Middle frontal gyrus (tissue), 1 donor: Measurements from ENCODE around the gene C16orf96.
A peak's percentile ranks its signal among the peaks of the same experiment; 100 is the strongest.
"Not testable (repeated sequence)": the region's sequence is repeated elsewhere in the genome, so short reads cannot be mapped to it uniquely, and the experiment has no call there.

ENCODE experiments used
- DNase-seq: peaks from one replicate; pipeline ENCODE4 v3.0.0-alpha.2; 2015; ENCODE audit warnings: low spot score; ENCODE audit errors: extremely low spot score

C16orf96 gene

DNA sequence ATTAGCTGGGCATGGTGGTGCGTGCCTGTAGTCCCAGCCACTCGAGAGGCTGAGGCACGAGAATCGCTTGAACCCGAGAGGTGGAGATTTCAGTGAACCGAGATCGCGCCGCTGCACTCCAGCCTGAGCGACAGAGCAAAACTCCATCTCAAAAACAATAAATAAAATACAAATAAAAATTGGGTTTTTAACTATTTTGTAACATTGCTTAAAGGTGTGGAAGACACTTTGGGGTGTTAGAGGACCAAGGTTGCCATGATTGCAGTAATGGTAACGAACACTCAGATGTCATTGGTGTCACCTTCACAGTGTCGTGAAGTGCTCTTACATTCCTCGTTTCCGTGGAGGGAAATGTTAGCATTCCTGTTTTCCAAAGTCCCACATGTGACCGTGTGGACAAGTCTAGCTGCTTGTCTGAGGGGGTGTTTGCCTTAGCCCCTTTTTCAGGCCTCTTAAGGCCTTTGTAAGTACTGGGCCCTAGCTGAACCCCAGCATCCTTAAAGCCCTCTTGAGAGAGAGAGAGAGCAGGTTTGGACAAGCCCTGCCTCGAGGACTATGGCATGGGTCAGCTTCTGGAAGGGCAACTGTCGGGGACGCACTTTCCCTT is 8.6 kb downstream of the C16orf96 start:
- DNase-seq = no peak

DNA sequence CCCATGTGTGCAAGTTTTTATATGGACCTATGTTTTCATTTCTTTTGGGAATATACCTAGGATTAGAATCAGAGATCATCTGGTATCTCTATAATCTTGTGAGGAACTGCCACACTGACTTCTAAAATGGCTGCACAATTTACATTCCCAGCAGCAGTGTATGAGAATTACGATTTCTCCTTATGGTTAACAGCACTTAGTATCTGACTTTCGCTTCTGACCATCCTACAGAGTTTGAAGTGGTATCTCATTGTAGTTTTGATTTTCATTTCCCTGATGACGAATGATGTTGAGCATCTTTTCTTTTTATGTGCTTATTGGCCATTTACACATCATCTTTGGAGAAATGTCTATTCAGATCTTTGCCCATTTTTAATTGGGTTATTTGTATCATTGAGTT is 10.0 kb downstream of the C16orf96 start:
- DNase-seq = no peak

DNA sequence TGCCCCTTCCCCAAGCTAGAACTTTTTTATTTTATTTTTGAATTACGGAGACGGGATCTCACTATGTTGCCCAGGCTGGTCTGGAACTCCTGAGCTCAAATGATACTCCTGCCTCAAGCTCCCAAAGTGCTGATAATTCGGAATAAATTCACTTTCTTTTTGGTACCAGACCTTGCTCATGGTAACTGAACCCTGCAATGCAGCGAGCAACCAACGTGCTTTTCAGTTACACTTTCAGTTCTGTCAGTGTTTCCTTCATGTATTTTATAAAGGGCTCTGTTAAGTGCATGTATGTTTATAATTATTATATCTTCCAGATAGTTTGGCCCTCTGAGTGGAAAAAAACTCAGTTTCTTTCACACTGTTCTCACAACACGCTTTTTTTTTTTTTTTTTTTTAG is 13.9 kb downstream of the C16orf96 start:
- DNase-seq = no peak

DNA sequence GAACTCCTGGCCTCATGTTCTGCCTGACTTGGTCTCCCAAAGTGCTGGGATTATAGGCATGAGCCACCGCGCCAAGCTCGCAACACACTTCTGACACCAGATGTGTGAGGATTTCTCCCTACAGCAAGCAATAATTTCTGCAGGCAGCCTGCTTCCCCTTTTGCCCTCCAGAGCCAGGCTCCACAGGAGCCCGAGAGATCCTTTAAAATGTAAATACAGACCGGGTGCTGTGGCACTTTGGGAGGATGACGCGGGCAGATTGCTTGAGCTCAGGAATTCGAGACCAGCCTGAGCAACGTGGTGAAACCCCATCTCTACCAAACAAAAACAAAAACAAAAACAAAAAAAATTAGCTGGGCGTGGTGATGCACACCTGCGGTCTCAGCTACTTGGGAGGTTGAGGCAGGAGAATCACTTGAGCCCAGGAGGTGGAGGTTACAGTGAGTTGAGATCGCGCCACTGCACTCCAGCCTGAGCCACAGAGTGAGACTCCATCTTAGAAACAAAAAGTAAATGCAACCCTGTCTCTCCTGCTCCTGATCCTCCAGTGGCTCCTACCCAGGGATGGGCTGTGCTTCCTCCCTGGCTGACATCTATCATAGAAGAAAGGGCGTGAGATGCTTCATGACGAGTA is 14.7 kb downstream of the C16orf96 start:
- no peak for DNase-seq

DNA sequence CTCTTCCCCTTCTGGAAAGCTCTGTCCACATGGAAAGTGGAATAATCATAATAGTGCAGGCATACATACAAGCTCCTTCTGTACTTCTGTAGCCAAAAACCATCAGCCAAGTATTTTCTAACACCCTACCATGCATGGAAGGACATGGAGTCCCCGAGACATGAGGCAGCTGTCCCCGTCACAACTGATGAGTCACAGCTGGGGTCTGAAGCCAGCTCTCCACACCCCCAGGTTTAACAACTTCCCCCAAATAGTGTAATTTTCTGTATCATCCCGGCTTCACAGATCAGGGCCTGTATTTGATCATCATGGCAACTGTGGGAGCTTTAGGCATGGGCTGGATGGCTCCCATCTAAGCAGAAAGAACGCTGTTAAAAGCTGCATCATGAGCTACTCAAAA is 16.6 kb downstream of the C16orf96 start:
- DNase-seq = peak; percentile 26

DNA sequence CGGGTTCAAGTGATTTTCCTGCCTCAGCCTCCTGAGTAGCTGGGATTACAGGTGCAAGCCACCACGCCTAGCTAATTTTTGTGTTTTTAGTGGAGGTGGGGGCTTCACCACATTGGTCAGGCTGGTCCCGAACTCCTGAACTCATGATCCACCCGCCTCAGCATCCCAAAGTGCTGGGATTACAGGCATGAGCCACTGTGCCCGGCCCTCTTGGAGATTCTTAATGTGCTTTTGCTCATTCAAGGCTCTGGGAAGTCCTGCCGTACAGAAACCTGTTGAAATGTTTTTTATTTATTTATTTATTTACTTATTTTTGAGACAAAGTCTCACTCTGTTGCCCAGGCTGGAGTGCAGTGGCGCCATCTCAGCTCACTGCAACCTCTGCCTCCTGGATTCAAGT is 17.8 kb downstream of the C16orf96 start:
- not testable (repeated sequence) for DNase-seq

DNA sequence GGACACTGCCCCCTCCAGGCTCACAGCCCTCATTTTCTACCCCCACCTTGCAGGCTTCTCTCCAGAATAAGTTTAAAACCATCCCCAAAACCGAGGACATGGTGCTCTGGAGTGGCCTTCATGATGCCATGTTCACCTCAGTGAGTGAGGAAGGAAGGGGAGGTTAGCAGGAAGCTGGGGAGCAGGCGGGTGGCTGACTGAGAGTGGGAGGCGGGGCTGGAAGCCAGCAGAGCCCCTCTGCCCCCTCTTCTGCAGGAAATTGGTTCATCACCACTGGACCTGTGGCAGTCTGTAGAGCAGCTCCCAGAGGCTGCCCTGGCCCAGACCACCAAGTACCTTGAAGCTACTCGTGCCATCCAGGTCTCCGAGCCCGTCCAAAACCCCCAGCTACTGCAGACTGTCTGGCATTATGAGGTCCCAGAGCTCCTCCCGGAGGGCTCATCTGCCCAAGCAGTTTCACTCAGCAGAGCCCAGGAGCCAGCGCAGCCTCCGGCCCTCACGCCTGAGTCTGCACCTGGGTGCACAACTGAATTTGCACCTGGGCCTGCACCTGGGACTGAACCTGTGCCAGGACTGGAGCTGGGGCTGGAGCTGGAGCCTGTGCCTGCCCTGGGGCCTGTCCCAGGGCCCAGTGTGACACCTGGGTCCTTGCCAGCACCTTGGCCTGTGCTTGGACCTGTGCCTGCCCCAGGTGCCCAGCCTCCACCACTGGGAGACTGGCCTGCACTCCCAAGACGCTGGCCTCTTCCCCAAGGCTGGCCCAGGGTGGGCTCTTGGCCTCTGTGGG is 19.0 kb downstream of the C16orf96 start:
- no peak for DNase-seq

DNA sequence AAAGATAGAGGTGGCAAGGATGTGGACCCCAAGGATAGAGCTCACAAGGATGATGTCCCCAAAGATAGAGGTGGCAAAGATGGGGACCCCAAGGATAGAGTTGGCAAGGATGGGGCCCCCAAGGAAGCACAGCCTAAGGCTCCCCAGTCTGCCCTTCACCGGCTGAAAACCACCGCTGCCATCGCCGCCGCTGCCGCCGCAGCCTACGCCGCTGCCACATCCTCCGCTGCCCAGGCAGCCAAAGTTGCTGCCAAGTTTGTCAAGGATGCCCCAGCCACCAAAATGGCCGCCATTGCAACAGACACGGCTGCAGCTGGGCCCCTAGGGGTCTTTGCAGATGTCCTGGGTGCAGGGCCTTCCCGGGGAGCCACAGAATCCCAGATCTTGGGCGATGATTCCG is 19.9 kb downstream of the C16orf96 start:
- no peak for DNase-seq

DNA sequence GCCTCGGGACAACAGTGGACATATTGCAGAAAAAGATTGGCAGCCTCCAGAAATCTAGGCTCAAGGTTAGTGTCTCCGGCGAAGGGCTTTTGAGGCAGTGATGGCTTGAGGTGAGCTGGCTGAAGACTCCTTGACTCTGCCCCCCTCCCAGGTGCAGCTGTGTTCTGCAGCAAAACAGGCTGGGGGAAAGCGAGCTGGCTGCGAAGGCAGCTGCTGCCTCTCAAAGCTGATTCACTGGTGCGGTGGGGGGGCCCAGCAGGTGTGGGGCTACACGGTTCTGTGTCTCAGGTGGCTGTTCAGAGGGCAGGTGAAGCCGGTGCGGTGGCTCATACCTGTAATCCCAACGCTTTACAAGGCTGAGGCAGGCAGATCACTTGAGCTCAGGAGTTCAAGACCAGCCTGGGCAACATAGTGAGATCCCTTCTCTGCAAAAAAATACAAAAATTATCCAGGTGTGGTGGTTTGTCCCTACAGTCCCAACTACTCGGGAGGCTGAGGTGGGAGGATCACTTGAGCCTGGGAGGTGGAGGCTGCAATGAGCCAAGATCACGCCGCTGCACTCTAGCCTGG is 22.9 kb downstream of the C16orf96 start:
- DNase-seq = no peak

DNA sequence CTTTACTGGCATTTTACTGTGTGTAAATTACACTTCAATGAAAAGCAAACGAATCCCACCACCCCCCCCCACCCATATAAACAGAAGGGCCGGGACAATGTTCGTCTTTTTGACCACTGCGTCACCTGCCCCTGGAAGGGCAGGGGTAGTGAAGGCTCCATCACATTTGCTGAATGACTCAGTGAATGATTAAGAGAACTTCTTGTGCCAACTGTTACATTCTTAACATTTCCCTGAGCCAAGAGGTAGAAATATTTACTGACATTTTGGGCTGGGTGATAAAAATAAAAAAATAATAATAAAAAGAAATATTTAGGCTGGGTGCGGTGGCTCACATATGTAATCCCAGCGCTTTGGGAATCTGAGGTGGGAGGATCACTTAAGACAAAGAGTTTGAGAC is 24.1 kb downstream of the C16orf96 start:
- DNase-seq = no peak

DNA sequence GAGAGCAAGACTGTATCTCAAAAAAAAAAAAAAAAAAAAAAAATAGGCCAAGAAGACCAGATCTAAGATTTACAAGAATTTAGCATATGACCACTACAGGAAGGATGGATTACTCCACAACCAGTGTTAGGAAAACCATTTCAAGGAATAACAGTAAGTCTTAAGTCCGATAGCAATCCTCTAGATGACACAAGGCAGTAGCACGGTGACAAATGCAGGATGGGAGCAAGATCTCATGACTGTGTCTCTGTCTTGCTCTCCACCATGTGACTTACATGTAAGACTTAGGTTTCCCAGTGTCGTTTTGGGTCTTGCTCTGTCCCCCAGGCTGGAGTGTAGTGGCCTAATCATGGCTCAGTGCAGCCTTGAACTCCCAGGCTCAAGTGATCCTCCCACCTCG is 27.8 kb downstream of the C16orf96 start:
- DNase-seq = no peak

DNA sequence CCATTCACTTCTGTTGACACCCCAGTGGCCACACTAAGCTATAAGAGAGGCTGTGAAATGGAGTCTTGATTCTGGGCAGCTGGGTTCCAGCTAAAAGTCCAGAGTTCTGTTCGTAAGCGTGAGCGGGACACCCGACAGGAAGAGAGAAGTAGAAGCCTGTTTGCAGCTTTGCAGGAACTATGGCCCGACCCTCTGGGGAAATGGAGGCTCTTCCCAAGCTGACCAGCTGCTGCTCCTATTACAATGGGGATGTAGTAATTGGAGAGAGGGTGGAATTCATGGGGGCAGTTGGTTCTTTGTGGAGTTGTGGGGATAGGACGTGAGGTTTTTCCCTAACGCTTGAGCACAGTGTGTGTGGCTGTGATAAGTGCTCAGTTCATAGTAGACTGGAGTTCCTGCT is 30.2 kb downstream of the C16orf96 start:
- no peak for DNase-seq

DNA sequence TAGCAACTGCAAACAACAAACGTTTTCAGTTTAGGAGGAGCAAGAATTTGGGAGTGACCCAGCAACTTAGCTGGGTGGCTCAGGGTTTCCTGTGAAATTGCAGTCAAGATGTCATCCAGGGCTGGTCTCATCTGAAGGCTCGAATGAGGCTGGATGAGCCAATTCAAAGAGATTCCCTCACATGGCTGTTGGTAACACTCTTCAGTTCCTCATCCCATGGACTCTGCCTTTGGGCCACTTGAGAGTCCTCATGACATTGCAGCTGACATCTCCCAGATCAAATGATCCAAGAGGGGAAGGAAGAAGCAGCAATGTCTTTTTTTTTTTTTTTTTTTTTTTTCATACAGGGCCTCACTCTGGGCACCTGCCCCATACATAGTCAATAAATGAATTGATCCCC is 32.2 kb downstream of the C16orf96 start:
- no peak for DNase-seq

DNA sequence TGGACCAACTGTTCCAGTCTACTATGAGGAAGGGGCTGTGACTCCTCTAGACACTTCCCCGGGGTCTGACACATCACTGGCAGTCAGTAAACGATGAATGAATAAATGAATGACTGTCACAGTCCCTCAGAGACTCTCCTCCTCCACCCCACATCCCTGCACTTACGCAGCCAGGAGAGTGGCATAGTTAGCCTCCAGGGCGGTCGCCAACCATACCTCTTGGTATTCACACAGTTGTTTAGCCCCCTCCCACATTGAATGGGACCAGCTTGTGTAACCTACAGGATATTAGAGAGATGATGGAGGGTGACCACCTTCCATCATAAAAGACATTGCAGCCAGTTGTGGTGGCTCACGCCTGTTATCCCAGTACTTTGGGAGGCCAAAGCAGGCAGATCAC is 32.8 kb downstream of the C16orf96 start:
- DNase-seq = no peak

DNA sequence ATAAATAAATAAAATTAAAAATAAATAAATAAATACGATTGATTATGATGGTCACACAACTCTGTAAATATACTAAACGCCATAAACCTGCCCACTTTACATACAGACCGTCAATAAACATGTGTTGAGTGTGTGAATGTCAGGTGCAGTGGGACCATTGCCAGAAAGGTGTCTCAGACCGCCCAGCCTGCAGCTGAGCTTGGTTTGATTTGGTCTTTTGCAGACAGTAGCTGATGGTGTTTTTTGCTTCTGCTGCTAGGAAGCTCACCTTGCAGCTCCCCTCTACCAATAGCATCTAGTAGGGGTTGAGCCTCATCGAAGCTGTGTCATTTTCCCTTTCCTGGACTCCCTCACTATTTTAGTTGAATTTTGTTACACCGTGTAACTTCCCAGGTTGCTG is 35.1 kb downstream of the C16orf96 start:
- no peak for DNase-seq

DNA sequence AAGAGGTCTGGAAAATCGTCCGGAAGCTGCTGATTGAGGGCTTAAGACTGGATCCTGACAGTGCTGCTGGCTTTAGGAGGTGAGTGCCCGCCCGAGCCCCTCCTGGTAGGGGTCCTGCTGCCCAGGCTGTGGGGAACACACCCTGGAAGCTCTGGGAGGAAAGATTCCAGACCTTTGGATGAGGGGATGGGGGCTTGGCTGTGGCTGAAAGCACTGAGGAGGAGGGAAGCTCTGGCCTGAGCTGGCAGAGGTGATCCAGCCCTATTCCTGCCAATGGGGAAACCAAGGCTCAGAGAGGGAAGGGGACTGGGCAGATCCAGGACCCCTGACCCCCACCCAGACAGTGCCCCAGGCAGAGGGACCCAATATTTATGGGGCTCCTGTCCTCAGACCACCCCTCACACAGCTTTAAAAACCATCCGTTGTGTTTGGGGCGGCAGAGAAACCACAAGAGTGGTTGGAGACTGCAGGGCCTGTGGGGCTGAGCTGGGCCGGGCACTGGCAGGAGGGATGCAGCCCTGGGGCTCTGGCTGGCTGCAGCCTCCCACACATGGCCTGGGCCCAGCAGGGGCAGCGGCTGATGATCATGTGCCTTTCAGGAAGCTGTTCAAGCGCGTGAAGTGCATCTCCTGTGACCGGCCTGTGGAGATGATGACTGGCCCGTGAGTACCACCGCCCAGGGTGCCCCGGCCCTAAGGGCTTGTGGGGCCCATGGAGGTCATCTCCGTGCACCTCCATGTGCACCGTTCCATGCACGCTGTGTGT is 35.7 kb downstream of the C16orf96 start:
- DNase-seq = no peak

DNA sequence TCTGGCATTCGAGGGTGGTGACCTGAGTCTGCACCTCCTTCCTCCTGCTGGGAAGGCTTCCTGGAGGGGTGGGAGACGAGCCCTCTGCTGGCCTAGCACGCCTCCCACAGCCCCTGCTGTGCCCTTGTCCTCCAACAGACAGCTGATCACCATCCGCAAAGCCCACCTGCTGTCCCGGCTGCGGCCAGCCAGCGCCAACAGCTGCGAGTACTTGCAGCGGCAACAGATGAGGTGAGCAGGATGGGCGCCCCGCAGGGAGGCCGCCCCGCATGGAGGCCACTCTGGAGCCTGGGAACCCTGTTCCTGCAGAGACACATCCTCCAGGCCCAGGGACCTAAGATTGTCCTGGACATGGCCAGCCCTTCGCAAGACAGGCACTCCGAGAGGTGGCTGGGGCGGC is 36.9 kb downstream of the C16orf96 start:
- DNase-seq = no peak

DNA sequence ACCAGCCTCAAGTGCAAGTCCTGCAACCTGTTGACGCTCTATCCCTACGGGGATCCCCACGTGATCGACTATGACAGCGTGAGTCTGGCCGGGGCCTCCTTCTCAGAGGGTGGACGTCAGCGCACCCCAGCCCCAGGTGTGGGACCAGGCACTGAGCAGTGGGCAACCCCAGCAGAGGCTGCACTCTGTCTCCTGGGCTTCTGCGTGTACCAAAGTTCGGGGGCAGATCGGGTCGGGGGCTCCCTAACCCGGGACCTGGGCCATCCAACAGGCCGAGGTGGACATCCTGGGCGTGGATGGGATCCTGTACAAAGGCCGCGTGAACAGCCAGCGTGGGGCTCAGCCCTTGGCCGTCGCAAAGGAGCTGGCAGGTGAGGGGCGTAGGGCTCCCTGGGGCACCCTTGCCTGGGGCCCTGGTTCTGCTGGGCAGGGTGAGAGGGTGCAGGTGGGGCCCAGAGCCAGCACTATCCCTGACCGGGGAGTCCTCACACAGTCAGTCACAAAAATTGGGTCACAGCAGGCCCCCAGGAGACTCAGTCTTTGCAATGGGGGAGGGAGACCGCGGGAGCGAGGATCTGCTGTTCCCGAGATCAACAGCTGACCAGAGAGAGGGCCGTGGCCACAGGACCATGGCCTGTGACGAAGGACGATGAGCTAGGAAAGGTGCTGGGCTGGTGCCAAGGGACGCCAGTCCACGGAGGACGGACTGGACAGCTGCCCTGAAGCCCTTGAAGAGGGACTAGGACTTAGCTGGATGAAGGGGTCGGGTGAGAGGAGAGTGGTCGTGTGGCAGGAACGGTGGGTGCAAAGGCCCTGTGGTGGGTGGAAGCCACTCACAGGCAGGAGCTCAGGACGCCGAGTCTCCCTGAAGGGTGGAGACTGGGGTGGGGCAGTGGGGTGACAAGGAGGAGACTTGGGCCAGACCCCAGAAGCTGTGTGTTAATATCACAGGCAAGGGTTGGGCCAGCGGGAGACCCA is 38.6 kb downstream of the C16orf96 start:
- DNase-seq = no peak

DNA sequence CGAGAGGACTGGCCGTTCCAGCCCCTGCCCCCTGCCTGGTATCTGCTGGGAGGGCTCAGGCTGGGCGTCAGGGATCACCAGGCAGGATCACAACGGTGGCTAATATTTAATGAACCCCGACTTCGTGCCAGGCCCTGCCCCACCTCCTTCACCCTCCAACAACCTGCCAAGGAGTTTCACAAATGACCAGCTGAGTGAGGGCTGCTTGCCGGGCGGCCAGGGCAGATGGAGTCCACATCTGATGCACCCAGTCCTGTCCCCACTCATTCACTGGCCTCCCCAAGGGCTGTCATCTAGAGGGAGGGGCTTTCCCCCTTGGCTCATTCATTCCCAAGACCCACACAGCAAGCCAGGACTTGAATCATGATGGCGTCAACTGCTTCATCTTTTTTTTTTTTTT is 41.0 kb downstream of the C16orf96 start:
- DNase-seq = no peak

DNA sequence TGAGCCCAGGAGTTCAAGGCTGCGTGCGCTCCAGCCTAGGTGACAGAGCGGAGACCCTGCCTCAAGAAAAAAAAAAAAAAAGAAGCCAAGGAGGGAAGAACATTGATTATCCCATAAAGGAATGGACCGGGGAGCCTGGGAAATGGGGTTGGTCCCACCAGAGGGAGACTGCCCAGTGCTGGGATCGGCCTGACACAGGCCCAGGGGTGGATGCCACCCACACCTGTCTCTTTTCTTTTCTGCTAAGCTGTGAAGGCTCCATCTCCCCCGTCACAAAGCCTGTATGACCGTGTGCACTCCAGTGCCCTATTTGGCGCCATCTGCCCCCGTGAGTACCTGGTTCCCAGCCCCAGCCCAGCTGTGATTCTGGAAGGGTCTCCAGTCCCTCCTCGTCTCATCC is 42.9 kb downstream of the C16orf96 start:
- DNase-seq = no peak

DNA sequence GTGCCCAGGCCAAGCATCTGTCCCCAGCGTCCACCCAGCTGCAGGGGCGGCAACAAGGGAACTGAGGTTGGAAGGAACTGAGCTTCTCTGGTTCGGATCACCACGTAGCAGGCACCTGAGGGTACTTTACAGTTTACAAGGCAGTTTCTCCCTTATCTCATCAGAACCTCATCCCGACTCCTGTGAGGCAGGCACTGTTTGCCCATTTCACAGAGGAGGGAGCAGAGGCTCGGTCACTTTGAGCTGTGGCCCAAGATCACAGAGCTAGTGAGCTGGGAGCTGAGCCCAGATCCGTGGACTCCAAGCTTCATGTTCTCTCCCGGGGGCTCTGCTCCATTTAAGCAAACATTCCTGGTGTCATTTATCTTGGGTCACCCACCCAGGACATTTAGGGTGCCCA is 43.4 kb downstream of the C16orf96 start:
- no peak for DNase-seq
